ENCODE measurements around the gene ZNF385D.
A peak's percentile ranks its signal among the peaks of the same experiment; 100 is the strongest.

The ZNF385D gene

DNA sequence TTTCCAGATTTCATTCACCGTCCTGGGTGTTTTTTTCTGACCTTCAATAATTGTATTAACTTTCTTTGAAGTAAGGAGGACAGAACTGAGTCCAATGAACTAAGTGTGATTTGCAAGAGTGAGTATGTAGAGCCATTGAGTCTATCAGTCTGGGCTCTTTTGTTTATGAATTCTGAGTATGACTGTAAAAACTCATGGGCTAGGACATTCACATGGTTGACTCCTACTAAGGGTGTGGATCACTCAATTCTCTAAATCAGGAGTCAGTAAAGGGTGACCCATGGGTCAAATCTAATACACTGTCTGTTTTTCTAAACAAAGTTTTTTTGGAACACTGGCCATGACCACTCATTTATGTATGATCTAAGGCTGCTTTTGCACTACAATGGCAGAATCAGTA is 269.0 kb downstream of the ZNF385D start:
- Histone ChIP-seq H3K4me1 (ENCODE audit: control insufficient read depth, insufficient read depth, low read depth, low read length) (no peaks in the 10 kb centered on the region), H2BK5ac (ENCODE audit: low read depth, low read length, poor library complexity, severe bottlenecking) (no peak overlapping the region), H3K27ac (ENCODE audit: low read length, poor library complexity, severe bottlenecking) (no peak overlapping the region), H3K4me3 (ENCODE audit: insufficient read depth in 1 of 2, low read depth in 1 of 2, low read length in 2 of 2) (no peak overlapping the region), H3K9ac (ENCODE audit: low read length) (no peak overlapping the region), H2BK12ac (ENCODE audit: low read length in 2 of 2) (no peak overlapping the region), H3K79me1 (replicated peaks; ENCODE audit: low read length, poor library complexity, severe bottlenecking) (no peaks in the 10 kb centered on the region), H3K4me2 (ENCODE audit: low read length, poor library complexity, severe bottlenecking) (no peak overlapping the region), H3K27me3 (ENCODE audit: control insufficient read depth in 1 of 2, insufficient read depth in 1 of 2, low read length in 2 of 2) (no peaks in the 10 kb centered on the region), H3K36me3 (ENCODE audit: control insufficient read depth in 1 of 2, insufficient read depth in 2 of 2, low read depth in 1 of 2, low read length in 2 of 2) (peaks cover 0 to 11% of the 10 kb centered on the region in 2 experiments), H3K9me3 (ENCODE audit: control insufficient read depth, low read length) (no peaks in the 10 kb centered on the region), H3K23ac (ENCODE audit: low read length in 2 of 2) (no peak overlapping the region), H4K91ac (ENCODE audit: low read length) (no peak overlapping the region), H4K8ac (ENCODE audit: low read length) (no peak overlapping the region), H2BK15ac (ENCODE audit: low read depth, poor library complexity, severe bottlenecking) (no peak overlapping the region), H3K18ac (ENCODE audit: low read depth in 1 of 2, low read length in 2 of 2) (no peak overlapping the region), H3K14ac (ENCODE audit: low read length in 2 of 2) (no peak overlapping the region), H2BK120ac (ENCODE audit: low read depth, low read length) (no peak overlapping the region), H3K4ac (ENCODE audit: low read depth in 1 of 2, low read length in 2 of 2) (no peak overlapping the region), H2AK5ac (ENCODE audit: low read length, severe bottlenecking) (no peak overlapping the region), H2AFZ (ENCODE audit: low read depth, low read length) (no peak overlapping the region)
- WGBS = 100% methylated on average over 1 of the region's 1 CpG
- no peak for DNase-seq

DNA sequence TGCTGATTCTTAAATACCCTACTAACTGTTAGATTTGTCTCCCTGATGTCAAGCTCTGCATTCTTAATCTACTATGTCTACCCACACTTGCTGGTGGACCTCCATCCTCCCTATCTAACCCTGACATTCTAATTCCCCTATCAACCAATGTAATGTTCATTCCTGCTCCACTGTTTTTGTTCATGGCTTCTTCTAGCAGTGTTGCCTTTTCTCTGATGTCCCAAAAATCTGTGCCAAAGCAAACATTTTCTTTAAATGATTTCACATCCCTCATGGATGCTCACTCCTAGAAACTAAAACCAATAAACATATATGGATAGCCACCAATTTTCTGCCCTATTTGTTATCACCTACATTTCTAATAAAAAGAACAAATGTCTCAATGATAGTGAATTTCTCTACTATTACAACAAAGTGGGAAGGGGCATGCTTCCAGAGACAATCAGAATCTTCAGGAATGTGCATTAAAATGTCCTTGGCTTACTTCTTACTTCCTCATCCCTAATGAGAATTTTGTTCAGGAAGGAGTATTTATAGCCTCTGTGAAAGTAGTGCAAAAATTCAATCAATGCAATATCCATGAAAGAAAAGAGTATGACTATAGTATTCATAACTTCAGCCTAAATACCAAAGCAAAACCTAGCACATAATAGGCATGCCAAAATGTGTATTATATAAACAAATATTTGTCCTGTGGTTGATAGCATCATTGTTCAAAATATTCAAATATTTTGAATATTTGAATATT is 273.3 kb downstream of the ZNF385D start:
- Histone ChIP-seq H3K9ac (ENCODE audit: low read length) (no peak overlapping the region), H4K8ac (ENCODE audit: low read length) (no peak overlapping the region), H3K4me1 (ENCODE audit: control insufficient read depth, insufficient read depth, low read depth, low read length) (no peaks in the 10 kb centered on the region), H2AFZ (ENCODE audit: low read depth, low read length) (no peak overlapping the region), H3K9me3 (ENCODE audit: control insufficient read depth, low read length) (no peaks in the 10 kb centered on the region), H3K27ac (ENCODE audit: low read length, poor library complexity, severe bottlenecking) (no peak overlapping the region), H2BK15ac (ENCODE audit: low read depth, poor library complexity, severe bottlenecking) (no peak overlapping the region), H3K23ac (ENCODE audit: low read length in 2 of 2) (no peak overlapping the region), H3K18ac (ENCODE audit: low read depth in 1 of 2, low read length in 2 of 2) (no peak overlapping the region), H3K14ac (ENCODE audit: low read length in 2 of 2) (no peak overlapping the region), H3K36me3 (ENCODE audit: control insufficient read depth in 1 of 2, insufficient read depth in 2 of 2, low read depth in 1 of 2, low read length in 2 of 2) (peaks cover 0 to 12% of the 10 kb centered on the region in 2 experiments), H3K27me3 (ENCODE audit: control insufficient read depth in 1 of 2, insufficient read depth in 1 of 2, low read length in 2 of 2) (no peaks in the 10 kb centered on the region), H3K4me2 (ENCODE audit: low read length, poor library complexity, severe bottlenecking) (no peak overlapping the region), H2AK5ac (ENCODE audit: low read length, severe bottlenecking) (no peak overlapping the region), H3K4ac (ENCODE audit: low read depth in 1 of 2, low read length in 2 of 2) (no peak overlapping the region), H4K91ac (ENCODE audit: low read length) (no peak overlapping the region), H3K4me3 (ENCODE audit: insufficient read depth in 1 of 2, low read depth in 1 of 2, low read length in 2 of 2) (no peak overlapping the region), H2BK120ac (ENCODE audit: low read depth, low read length) (no peak overlapping the region), H3K79me1 (replicated peaks; ENCODE audit: low read length, poor library complexity, severe bottlenecking) (no peaks in the 10 kb centered on the region), H2BK12ac (ENCODE audit: low read length in 2 of 2) (no peak overlapping the region), H2BK5ac (ENCODE audit: low read depth, low read length, poor library complexity, severe bottlenecking) (no peak overlapping the region)
- DNase-seq = no peak

DNA sequence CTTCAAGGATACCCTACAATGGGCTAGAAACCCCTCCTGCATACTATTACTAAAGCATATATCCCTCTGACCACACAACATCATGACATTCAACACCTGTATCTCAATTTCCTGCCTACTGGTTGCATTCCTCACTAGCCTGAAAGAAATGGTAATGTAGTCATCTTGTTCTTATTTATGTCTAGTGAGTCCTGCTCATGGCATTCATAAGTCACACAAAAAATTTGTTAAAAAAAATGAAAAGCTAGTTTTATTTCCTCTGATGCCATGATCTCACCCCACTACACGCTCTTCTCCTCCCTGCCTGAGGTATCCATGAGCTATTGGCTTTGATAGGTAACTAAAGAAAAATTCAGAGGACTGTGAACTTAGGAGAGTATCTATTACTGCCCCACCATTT is 284.5 kb downstream of the ZNF385D start:
- H3K27me3 ChIP-seq (ENCODE audit: control insufficient read depth in 1 of 2, insufficient read depth in 1 of 2, low read length in 2 of 2) = no peaks in the 10 kb centered on the region
- no peaks in the 10 kb centered on the region for H3K9me3 ChIP-seq (ENCODE audit: control insufficient read depth, low read length)
- H2BK5ac ChIP-seq (ENCODE audit: low read depth, low read length, poor library complexity, severe bottlenecking) = no peak overlapping the region
- no peak overlapping the region for H3K18ac ChIP-seq (ENCODE audit: low read depth in 1 of 2, low read length in 2 of 2)
- no peak overlapping the region for H2BK120ac ChIP-seq (ENCODE audit: low read depth, low read length)
- H4K8ac ChIP-seq (ENCODE audit: low read length) = no peak overlapping the region
- H3K9ac ChIP-seq (ENCODE audit: low read length) = no peak overlapping the region
- no peak overlapping the region for H3K4ac ChIP-seq (ENCODE audit: low read depth in 1 of 2, low read length in 2 of 2)
- H2BK12ac ChIP-seq (ENCODE audit: low read length in 2 of 2) = no peak overlapping the region
- H3K14ac ChIP-seq (ENCODE audit: low read length in 2 of 2) = no peak overlapping the region
- H2AK5ac ChIP-seq (ENCODE audit: low read length, severe bottlenecking) = peak overlapping the region; percentile 58
- no peak overlapping the region for H2AFZ ChIP-seq (ENCODE audit: low read depth, low read length)
- H3K23ac ChIP-seq (ENCODE audit: low read length in 2 of 2) = no peak overlapping the region
- whole genome bisulfite sequencing = no CpG with 5 or more reads among the region's 1 CpG
- H3K4me1 ChIP-seq (ENCODE audit: control insufficient read depth, insufficient read depth, low read depth, low read length) = no peaks in the 10 kb centered on the region
- H4K91ac ChIP-seq (ENCODE audit: low read length) = no peak overlapping the region
- H3K36me3 ChIP-seq (ENCODE audit: control insufficient read depth in 1 of 2, insufficient read depth in 2 of 2, low read depth in 1 of 2, low read length in 2 of 2) = peaks cover 0 to 10% of the 10 kb centered on the region in 2 experiments
- H3K27ac ChIP-seq (ENCODE audit: low read length, poor library complexity, severe bottlenecking) = no peak overlapping the region
- no peak overlapping the region for H3K4me3 ChIP-seq (ENCODE audit: insufficient read depth in 1 of 2, low read depth in 1 of 2, low read length in 2 of 2)
- no peak overlapping the region for H2BK15ac ChIP-seq (ENCODE audit: low read depth, poor library complexity, severe bottlenecking)
- no peak overlapping the region for H3K4me2 ChIP-seq (ENCODE audit: low read length, poor library complexity, severe bottlenecking)
- peaks cover 2% of the 10 kb centered on the region for H3K79me1 ChIP-seq (replicated peaks; ENCODE audit: low read length, poor library complexity, severe bottlenecking)
- DNase-seq = no peak

DNA sequence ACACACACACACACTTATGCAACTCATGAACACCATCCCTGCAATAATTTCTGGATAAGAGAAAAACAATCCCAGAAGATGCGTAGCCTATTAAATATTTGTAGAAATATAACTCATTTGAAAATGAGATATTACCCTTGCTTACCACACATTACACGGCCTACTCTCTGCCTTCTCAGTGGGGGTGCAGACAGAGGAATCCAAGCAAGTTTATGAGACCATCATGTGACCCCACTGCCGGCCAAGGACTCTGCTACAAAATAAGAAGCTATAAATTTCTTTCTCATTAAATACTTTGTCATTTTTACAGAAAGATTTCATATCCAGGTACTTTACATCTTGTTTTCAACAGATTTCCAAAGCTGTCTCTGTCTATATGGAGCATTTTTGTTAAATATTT is 286.3 kb downstream of the ZNF385D start:
- DNase-seq = no peak
- Histone ChIP-seq H3K27me3 (ENCODE audit: control insufficient read depth in 1 of 2, insufficient read depth in 1 of 2, low read length in 2 of 2) (no peaks in the 10 kb centered on the region), H2AFZ (ENCODE audit: low read depth, low read length) (no peak overlapping the region), H3K4me1 (ENCODE audit: control insufficient read depth, insufficient read depth, low read depth, low read length) (no peaks in the 10 kb centered on the region), H3K4ac (ENCODE audit: low read depth in 1 of 2, low read length in 2 of 2) (no peak overlapping the region), H3K9ac (ENCODE audit: low read length) (no peak overlapping the region), H2BK15ac (ENCODE audit: low read depth, poor library complexity, severe bottlenecking) (no peak overlapping the region), H3K27ac (ENCODE audit: low read length, poor library complexity, severe bottlenecking) (no peak overlapping the region), H2BK5ac (ENCODE audit: low read depth, low read length, poor library complexity, severe bottlenecking) (no peak overlapping the region), H3K4me2 (ENCODE audit: low read length, poor library complexity, severe bottlenecking) (no peak overlapping the region), H3K4me3 (ENCODE audit: insufficient read depth in 1 of 2, low read depth in 1 of 2, low read length in 2 of 2) (no peak overlapping the region), H3K36me3 (ENCODE audit: control insufficient read depth in 1 of 2, insufficient read depth in 2 of 2, low read depth in 1 of 2, low read length in 2 of 2) (peaks cover 0 to 10% of the 10 kb centered on the region in 2 experiments), H3K18ac (ENCODE audit: low read depth in 1 of 2, low read length in 2 of 2) (no peak overlapping the region), H4K91ac (ENCODE audit: low read length) (no peak overlapping the region), H2AK5ac (ENCODE audit: low read length, severe bottlenecking) (no peak overlapping the region), H2BK120ac (ENCODE audit: low read depth, low read length) (no peak overlapping the region), H4K8ac (ENCODE audit: low read length) (no peak overlapping the region), H3K14ac (ENCODE audit: low read length in 2 of 2) (no peak overlapping the region), H3K79me1 (replicated peaks; ENCODE audit: low read length, poor library complexity, severe bottlenecking) (peaks cover 2% of the 10 kb centered on the region), H2BK12ac (ENCODE audit: low read length in 2 of 2) (no peak overlapping the region), H3K23ac (ENCODE audit: low read length in 2 of 2) (no peak overlapping the region), H3K9me3 (ENCODE audit: control insufficient read depth, low read length) (no peaks in the 10 kb centered on the region)
- WGBS = 67% methylated on average over 2 of the region's 3 CpGs
